A549 (cell line): Measurements from ENCODE around the gene SV2A.

Source experiments
- BHLHE40 ChIP-seq: IDR thresholded peaks from 2 replicates; pipeline ENCODE4 v1.6.1; 2012; ENCODE audit warnings: low read depth, low read length, inconsistent platforms
- CTCF ChIP-seq: fragments of >200 bp; sonication (Bioruptor Twin); formaldehyde crosslinking; IDR thresholded peaks from 3 replicates; pipeline ENCODE4 v1.5.1; 2016
- JUN ChIP-seq, 2 experiments: fragments of >200 bp; sonication (Bioruptor Twin); formaldehyde crosslinking; IDR thresholded peaks; 2 replicates in 1 of 2; 3 replicates in 1 of 2; pipeline ENCODE4 v1.6.1; 2016 to 2017
- KDM1A ChIP-seq: fragments of 200-600 bp; sonication (generic); IDR thresholded peaks from 2 replicates; pipeline ENCODE4 v1.6.1; 2016; ENCODE audit warnings: low read depth, mild to moderate bottlenecking
- ZC3H11A ChIP-seq: fragments of 450-650 bp; IDR thresholded peaks from 2 replicates; pipeline ENCODE4 v1.6.1; 2014; ENCODE audit warnings: antibody characterized with exemption, mild to moderate bottlenecking

DNA sequence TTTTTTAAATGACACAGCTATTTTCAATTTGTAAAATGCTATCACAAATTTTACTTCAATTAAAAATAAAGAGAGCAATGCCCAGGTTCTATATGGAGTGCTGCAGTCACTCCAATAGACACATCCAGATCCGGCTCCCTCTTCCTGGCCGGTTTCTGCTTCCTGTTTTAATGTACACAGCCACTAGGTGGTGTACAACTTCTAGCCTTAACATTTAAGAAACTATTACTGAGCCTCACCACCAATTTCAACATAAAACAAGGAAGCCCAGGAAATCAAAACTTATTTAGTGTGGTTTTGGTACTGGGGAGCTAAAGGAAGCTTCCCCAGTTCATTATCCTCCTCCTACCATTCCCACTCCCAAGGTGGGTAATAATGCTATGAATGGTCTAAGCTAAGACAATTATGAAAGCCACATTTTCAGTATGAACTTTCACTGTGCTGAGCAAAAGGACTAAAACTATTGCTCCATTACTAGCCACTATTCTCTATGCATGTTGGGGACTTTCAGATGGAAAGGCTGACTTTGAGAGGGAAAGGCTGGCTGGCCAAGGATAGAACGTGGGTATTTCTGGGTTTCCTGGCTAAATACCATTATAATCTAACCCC is 44.5 kb upstream of the SV2A start:
- peak; percentile 92 for TF ChIP-seq CTCF
- TF ChIP-seq KDM1A = no peak
- TF ChIP-seq JUN (IDR thresholded peaks at IDR 0.05) = no peak
- no peak for TF ChIP-seq BHLHE40
- TF ChIP-seq ZC3H11A = no peak
